Heart left ventricle (tissue), 16 donors: ENCODE results near the gene ADCY9. TPM values are rescaled to one million over a fixed set of nuclear protein-coding genes. Genes with fewer than 3 reads are reported as not detected.
A peak's percentile ranks its signal among the peaks of the same experiment; 100 is the strongest.

Experiments
- ATAC-seq, 4 donors: fragments of 200-7000 bp; cut with Tn5 transposase; one replicate each; pipeline ENCODE4 v1.9.1; 2020 to 2022; ENCODE audit warnings: moderate library complexity in 4 of 4, mild to moderate bottlenecking in 3 of 4, moderate number of reproducible peaks in 1 of 4
- DNase-seq, 5 donors: peaks; one replicate each; pipeline ENCODE4 v3.0.0-alpha.2; 2020
- H3K27ac ChIP-seq, 12 donors: fragments of 200-600 bp; sonication (generic) in 4 of 12; one replicate each; pipeline versions ENCODE4 v1.5.0 to v1.8.0; 2016 to 2022; ENCODE audit warnings: mild to moderate bottlenecking in 2 of 12
- H3K27me3 ChIP-seq, 9 donors: fragments of 200-600 bp; sonication (generic) in 2 of 9; one replicate each; pipeline versions ENCODE4 v1.5.1 to v1.8.0; 2016 to 2022; ENCODE audit warnings: mild to moderate bottlenecking in 3 of 9
- H3K36me3 ChIP-seq, 9 donors: fragments of 200-600 bp; sonication (generic) in 2 of 9; one replicate each; pipeline versions ENCODE4 v1.5.0 to v1.8.0; 2018 to 2022; ENCODE audit warnings: mild to moderate bottlenecking in 2 of 9
- H3K4me1 ChIP-seq, 12 donors: fragments of 200-600 bp; sonication (generic) in 4 of 12; one replicate each; pipeline versions ENCODE4 v1.5.0 to v1.8.0; 2016 to 2022; ENCODE audit warnings: mild to moderate bottlenecking in 3 of 12
- H3K4me3 ChIP-seq, 12 donors: fragments of 200-600 bp; sonication (generic) in 4 of 12; one replicate each; pipeline versions ENCODE4 v1.5.0 to v1.8.0; 2017 to 2022; ENCODE audit warnings: mild to moderate bottlenecking in 9 of 12, moderate library complexity in 4 of 12
- H3K9me3 ChIP-seq, 12 donors: fragments of 200-600 bp; sonication (generic) in 4 of 12; one replicate each; pipeline versions ENCODE4 v1.5.0 to v1.8.0; 2016 to 2022; ENCODE audit warnings: mild to moderate bottlenecking in 1 of 12
- POLR2A ChIP-seq, 2 donors: fragments of 450-650 bp; IDR thresholded peaks; one replicate each; pipeline ENCODE4 v1.6.1; 2017; ENCODE audit warnings: antibody characterized with exemption in 2 of 2, mild to moderate bottlenecking in 2 of 2, moderate library complexity in 2 of 2
- WGBS, 4 donors: extraction: QIAGEN DNeasy Blood & Tissue Kit in 2 of 4; methylation state at CpG; one replicate each; pipeline versions ENCODE4 v1.1.5 to v1.1.7; 2013 to 2018; 5-methylcytosine and 5-hydroxymethylcytosine counted together
- intact Hi-C, 10 donors: fragments of 100-400 bp; cut with DNase I; formaldehyde crosslinking; loops; one replicate each; pipeline versions ENCODE4 v1.11.1 to v1.14.2; 2022
- long read RNA-seq, 3 donors: library from polyadenylated mRNA; unstranded; transcript quantifications; one replicate each; pipeline ENCODE4 v2.0.0, GENCODE V29; 2020 to 2021
- polyA plus RNA-seq, 2 donors: library from polyadenylated mRNA; stranded (reverse); fragments of 200-250 nt; gene quantifications; one replicate each; pipeline ENCODE4 v1.2.3, GENCODE V29; 2013
- total RNA-seq, 9 donors: library from RNA; depleted of rRNA in 2 of 9; stranded (reverse); fragments of >200 nt in 2 of 9; fragmentation: NEBNext Ultra II Directional in 3 of 9; extraction: Animal tissue kit (Norgen Biotek cat#: 25700) in 3 of 9; gene quantifications; one replicate each; pipeline versions ENCODE4 v1.1.0 to v1.2.4, GENCODE V29; 2016 to 2023
- TF ChIP-seq, protein P1 (sequence below), 12 donors: fragments of 200-600 bp; sonication (generic) in 4 of 12; IDR thresholded peaks; one replicate each; pipeline versions ENCODE4 v1.5.0 to v1.8.0; 2018 to 2022; ENCODE audit warnings: antibody characterized with exemption in 12 of 12, mild to moderate bottlenecking in 5 of 12
- donor health status: ischemic (EF 13 %, LVEDD 7.1; RV severe dilation, severe dysfunction).
- donor health status: healthy with polysubstance abuse.
- donor health status: DM: no; HTN: yes; CAD: no.
- donor health status: DM: no; HTN: no; CAD: no.
- donor health status: ischemic (EF 25% LVEDD 6.9; RV normal size, moderate dysfunction).
- donor health status: ischemic (EF 25% LVEDD 5.7; RV mildly dilated, moderate dysfunction).
- donor health status: healthy.
- donor health status: DM: yes; HTN: yes; CAD: no.
- donor health status: ischemic (EF 35%, LVEDD 5.7; RV mildly dilated, moderate dysfunction).
- donor health status: nonischemic (EF 11% LVEDD 7.7; RV severe dilation, severe dysfunction).
- donor health status: DM: yes; HTN: yes; CAD: no.
- donor health status: PGD.
- donor health status: ischemic (EF 29% LVEDD 5.4; RV normal size, mild dysfunction).
- donor health status: nonischemic (EF 23%, LVEDD 6.1; RV moderate dilation, normal function).

The ADCY9 gene
- total RNA-seq (10 to 100 TPM; 39.5 to 85.8 (median 45.3) TPM), polyA plus RNA-seq (10 to 100 TPM; 11.8 to 42.9 TPM)
- long read RNA-seq, donor 1, partial matches to known transcripts: 5 of 25 reads
- long read RNA-seq, donor 1, other reads (novel, unspliced or antisense): 19 of 25 reads
- long read RNA-seq, donor 2, partial matches to known transcripts: 5 of 26 reads
- long read RNA-seq, donor 2, other reads (novel, unspliced or antisense): 21 of 26 reads
- long read RNA-seq, donor 3, full-length matches to known transcripts: 1 of 23 reads
- long read RNA-seq, donor 3, partial matches to known transcripts: 4 of 23 reads
- long read RNA-seq, donor 3, other reads (novel, unspliced or antisense): 18 of 23 reads

DNA sequence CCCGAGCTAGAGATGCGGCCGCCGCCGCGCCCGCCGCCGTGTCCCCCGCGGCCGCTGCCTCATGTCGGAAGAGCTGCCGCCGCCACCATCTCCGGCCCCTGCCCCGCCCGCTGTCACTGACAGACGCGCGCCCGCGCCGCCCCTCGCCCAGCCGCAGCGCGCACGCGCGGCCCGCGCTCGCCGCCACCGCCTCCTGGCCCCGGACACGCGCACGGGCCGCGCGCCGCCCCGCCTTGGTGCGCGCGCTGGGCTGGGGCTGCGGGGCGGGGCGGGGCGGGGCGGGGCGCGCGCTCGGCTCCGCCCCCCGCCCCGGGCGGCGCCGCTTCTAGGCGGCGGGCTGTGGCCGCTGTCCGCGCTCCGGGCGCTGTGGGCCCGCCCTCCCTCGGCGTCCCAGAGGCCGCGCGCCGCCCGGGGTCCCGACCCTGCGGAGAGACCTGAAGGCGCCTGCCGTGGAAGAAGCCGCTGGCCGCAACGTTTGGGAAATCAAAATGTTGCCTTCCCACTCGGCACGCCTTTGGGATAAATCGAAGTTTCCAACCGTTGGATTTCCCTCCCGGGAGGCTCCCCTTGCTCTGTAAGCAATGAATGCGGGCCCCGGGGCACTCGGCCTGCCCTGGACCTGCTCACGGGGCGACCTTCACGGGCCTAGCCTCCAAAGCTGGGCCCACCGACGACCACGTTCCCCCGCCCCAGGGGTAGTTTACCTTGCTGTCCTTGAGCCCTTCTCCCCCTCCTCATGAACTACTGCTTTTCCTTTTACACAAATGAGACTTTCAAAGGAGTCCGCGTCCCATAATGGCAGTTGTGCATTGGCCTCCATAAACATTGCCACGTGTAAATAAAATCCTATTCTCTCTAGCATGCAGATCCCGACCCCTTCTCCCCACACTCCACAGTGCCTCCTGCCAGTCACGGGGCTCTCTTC lies at the start of gene ADCY9:
Gene ADCY9, minus strand, starts transcription at position 118 of the 925 bp plus-strand sequence. CDS start 1,000 bp downstream, outside the sequence.
- intact Hi-C loops: loop anchor here in 9 of 10 donors (1.0 to 10.0 kb wide), 13 partner anchors 64 to 179 kb away; partner anchors contain the start of gene SRL (in 1 of the 9)

DNA sequence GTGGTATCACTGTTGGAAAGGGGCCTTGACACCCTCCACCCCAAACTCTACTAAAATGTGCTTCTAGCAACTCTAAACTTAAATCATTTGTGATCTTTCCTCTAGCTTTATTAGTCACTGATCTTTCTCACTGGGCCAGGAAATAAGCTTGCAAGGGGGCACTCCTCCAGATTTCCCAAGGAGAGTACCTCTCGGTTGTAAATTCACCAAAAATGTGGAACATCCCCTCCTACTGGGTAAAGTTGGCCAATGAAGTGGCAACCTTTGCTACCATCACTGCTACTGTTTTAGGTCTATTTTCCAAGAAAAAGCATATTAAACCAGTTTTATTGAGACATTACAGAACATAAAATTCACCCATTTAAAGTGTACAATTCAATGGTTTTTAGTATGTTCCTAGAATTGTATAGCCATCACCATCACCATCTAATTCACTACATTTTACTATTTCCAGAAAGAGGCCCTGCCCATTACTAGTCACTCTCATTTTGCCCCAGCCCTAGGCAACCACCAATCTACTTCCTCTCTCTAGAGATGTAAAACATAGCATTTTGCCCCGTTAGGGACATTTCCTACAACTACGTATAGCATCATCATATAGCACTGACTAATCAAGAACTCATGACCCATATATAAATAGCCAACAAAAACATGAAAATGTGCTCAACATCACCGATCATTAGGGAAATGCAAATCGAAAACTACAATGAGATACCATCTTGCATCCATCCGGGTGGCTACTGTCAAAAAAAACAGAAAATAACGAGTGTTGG lies 44.6 kb upstream of the ADCY9 start:
- DNase-seq (no peak), ATAC-seq (no peak)
- intact Hi-C loops: no loop called here
- no peaks in the 10 kb centered on the region for H3K27me3 ChIP-seq
- no peaks in the 10 kb centered on the region for H3K36me3 ChIP-seq
- H3K27ac ChIP-seq: no peak overlapping the region
- no peaks in the 10 kb centered on the region for H3K9me3 ChIP-seq
- TF ChIP-seq, protein P1, sequence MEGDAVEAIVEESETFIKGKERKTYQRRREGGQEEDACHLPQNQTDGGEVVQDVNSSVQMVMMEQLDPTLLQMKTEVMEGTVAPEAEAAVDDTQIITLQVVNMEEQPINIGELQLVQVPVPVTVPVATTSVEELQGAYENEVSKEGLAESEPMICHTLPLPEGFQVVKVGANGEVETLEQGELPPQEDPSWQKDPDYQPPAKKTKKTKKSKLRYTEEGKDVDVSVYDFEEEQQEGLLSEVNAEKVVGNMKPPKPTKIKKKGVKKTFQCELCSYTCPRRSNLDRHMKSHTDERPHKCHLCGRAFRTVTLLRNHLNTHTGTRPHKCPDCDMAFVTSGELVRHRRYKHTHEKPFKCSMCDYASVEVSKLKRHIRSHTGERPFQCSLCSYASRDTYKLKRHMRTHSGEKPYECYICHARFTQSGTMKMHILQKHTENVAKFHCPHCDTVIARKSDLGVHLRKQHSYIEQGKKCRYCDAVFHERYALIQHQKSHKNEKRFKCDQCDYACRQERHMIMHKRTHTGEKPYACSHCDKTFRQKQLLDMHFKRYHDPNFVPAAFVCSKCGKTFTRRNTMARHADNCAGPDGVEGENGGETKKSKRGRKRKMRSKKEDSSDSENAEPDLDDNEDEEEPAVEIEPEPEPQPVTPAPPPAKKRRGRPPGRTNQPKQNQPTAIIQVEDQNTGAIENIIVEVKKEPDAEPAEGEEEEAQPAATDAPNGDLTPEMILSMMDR (IDR thresholded peaks at IDR 0.05): no peak
- no peak overlapping the region for H3K4me3 ChIP-seq
- no peaks in the 10 kb centered on the region for H3K4me1 ChIP-seq
- WGBS, 4 donors: 66 to 72% (median 69%) methylated on average over 7 of the region's 7 CpGs

More for the DNA sequence above, at the start of gene ADCY9:
- no peaks in the 10 kb centered on the region for H3K27me3 ChIP-seq
- peak; percentile 25 to 83 (median 78) for ATAC-seq
- peak within 1 kb of the TSS; percentile 50 to 92 (median 70) for H3K4me3 ChIP-seq
- DNase-seq: peak; percentile 82 to 91 (median 87)
- H3K4me1 ChIP-seq: peaks cover 0 to 46% (median 32%) of the 10 kb centered on the region in 12 donors
- peak within 1 kb of the TSS in 11 of 12 donors; percentile 70 to 87 (median 83) for H3K27ac ChIP-seq
- WGBS, 4 donors: 3 to 23% (median 9%) methylated on average over 13 to 105 of the region's 105 CpGs
- no peaks in the 10 kb centered on the region for H3K9me3 ChIP-seq
- H3K36me3 ChIP-seq: peaks cover 0 to 3% (median 0%) of the 10 kb centered on the region in 9 donors
- TF ChIP-seq POLR2A (IDR thresholded peaks at IDR 0.05): peak in 1 of 2 donors; percentile 55
- TF ChIP-seq, protein P1 (IDR thresholded peaks at IDR 0.05): no peak

DNA sequence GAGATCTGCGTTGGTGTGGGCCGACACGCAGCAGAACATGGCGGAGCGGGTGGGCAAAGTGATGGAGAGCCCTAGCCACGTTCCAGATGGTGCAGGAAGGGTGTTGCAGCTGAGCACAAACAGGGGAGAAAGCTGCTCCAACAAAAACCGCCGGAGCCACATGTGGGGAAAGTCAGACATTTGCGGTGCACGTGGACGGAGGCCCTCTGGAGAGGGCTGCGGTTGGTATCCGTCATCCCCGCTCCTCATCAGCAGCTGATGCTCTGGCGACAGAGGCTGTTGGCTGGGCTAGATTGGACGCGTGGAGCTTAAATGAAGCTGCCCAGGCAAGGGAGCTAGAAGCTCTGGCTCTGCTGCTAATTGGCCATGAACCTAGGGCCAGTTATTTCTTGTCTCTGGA lies 43.5 kb upstream of the ADCY9 start:
- H3K9me3 ChIP-seq: no peaks in the 10 kb centered on the region
- DNase-seq: peak in 1 of 5 donors; percentile 25
- H3K27me3 ChIP-seq: no peaks in the 10 kb centered on the region
- ATAC-seq: no peak
- 94 to 95% (median 95%) methylated on average over 17 of the region's 17 CpGs for WGBS, 4 donors
- H3K4me1 ChIP-seq: no peaks in the 10 kb centered on the region
- TF ChIP-seq POLR2A (IDR thresholded peaks at IDR 0.05): no peak
- intact Hi-C loops: no loop called here
- H3K4me3 ChIP-seq: no peak overlapping the region
- H3K27ac ChIP-seq: no peak overlapping the region
- no peaks in the 10 kb centered on the region for H3K36me3 ChIP-seq
